GM19455 (cell line): Measurements from ENCODE around the gene CTSA.
A peak's percentile ranks its signal among the peaks of the same experiment; 100 is the strongest.
"Not testable (repeated sequence)": the region's sequence is repeated elsewhere in the genome, so short reads cannot be mapped to it uniquely, and the experiment has no call there.

Experiments used
- ATAC-seq: cut with Tn5 transposase; IDR thresholded peaks from one replicate; pipeline ENCODE4 v1.9.1; 2021; ENCODE audit not compliant: unreplicated experiment

CTSA gene

GRCh38 chr20:45866454-45866853, 24.7 kb upstream of the CTSA start:
- no peak for ATAC-seq

DNA sequence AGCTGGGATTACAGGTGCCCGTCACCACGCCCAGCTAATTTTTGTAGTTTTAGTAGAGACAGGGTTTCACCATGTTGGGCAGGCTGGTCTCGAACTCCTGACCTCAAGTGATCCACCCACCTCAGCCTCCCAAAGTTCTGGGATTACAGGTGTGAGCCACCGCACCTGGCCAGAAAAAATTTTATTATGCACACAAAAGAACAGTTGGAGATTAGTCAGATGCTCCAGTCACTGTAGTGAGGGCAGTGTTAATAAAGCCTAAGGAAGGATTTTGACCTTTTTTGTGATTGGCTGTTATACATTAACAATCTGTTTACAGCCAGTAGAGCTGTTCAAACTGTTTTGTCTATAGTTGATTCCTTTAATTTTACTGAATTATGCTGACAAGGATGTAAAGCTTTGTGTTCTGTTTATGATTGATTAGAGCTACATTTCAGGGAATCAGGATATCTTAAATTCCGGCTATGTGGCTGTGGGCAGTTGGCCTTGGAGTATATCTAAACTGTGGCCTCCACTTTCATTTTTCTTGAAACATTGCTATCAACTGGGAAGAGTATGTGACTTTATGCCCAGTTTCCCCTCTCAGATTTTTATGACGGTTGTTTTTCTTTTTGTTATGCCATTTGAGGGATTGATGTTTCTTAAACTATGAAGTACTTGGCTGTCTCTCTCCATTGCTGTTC, 23.9 kb upstream of the CTSA start:
- ATAC-seq = no peak

DNA sequence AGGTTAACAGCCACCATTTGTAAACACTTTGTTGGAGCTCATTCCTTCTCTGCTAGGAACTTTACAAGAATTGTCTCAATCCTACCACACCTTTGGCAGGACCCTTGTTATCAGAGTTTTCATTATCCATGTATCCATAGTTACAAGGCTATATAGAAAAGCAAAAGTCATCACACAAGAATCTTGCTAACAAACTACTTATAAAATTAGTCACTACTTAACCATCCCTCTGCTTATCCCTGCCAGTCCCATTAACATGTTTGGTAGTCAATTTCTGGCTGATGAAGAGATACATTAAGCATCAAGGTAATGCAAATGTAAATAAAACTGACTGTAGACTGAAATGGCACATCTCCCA, 23.3 kb upstream of the CTSA start:
- no peak for ATAC-seq

- ATAC-seq = no peak
Measured at GRCh38 chr20:45872626-45873025, 18.5 kb upstream of the CTSA start.

- ATAC-seq = no peak
Measured at GRCh38 chr20:45873409-45874103, 17.6 kb upstream of the CTSA start.

GRCh38 chr20:45874104-45874481, 17.0 kb upstream of the CTSA start:
- ATAC-seq = not testable (repeated sequence)

- ATAC-seq = no peak
Measured at GRCh38 chr20:45874576-45874975, 16.6 kb upstream of the CTSA start.

DNA sequence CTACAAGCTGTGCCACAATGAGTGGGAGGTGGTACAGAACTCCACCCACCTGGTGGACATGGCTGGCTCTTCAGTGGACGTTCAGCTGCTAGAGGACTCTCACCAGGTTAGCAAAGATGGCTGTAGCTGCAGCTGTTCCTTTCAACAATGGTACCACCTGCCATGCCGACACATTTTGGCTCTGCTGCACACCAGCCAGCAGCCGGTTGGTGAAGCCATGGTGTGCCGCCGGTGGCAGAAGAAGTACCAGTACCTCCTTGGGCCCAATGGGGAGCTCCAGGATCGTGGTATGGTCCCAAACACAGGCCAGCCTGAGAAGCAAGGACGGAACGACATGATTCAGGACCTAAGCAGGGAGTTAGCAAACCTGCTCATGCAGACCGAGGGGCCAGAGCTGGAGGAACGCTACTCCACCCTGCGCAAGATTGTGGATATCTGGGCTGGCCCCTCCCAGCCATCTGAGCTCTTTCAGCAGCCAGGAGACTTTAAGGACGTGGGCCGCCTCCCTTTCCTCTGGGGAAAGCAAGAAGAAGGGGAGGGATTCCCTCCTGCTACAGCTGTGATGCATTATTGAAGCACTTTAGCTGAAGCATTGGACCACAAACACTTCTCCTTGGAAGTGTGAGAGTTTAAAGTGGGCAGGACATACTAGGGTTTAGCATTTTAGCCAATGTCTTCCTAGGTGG, 12.9 kb upstream of the CTSA start:
- ATAC-seq = no peak

DNA sequence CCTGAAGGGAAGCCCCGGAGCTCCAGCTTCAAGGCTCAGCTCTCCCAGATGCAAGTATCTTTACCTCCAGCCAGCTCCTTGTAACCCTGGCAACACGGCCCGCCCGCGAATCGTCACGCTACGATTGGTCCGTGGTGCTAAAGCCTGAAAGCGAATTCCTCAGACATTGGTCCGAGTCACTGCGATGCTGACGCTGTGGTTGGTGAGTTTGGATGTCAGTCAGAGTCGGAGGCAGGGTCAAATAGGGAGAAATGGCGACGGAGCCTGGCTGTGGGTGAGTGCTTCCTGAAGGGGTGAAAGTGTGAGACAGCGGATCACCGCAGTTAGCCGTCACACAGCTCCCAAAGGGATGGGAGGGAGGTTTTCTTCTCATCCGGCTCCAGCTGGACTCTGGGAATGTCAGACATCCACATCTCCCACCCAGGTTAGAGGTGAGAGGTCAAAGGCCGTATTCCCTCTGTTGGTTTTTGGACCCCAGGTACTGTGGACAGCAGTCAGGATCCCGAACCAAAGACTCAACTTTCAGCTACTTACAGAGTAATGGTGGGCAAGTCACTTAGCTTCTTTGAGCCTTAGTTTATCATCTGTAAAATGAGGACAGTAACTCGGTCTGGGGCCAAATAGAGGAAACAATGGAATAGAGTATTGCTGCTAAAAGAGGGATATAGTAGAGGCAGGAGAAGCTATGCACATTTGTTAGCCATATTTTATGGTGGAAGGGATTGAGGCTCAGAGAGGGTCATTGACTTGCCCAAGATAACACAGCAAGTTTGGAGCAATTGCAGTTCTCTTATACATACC, 9.9 kb upstream of the CTSA start, which contains the start of gene ZSWIM1:
Gene ZSWIM1 (plus strand): TSS at position 240 of the 801 bp plus-strand sequence. CDS start 1,366 bp downstream, outside the sequence.
- ATAC-seq = peak; percentile 96

GRCh38 chr20:45882469-45883099, 8.6 kb upstream of the CTSA start:
- no peak for ATAC-seq

GRCh38 chr20:45883100-45883469, 8.1 kb upstream of the CTSA start:
- ATAC-seq = no peak

- no peak for ATAC-seq
Measured at GRCh38 chr20:45886590-45887345, 4.4 kb upstream of the CTSA start.

GRCh38 chr20:45887346-45887715, 3.8 kb upstream of the CTSA start, which contains the start of gene SPATA25:
TSS of gene SPATA25 (minus strand) at chr20:45887622. CDS start at chr20:45887590, 32 bp downstream.
- ATAC-seq = no peak

DNA sequence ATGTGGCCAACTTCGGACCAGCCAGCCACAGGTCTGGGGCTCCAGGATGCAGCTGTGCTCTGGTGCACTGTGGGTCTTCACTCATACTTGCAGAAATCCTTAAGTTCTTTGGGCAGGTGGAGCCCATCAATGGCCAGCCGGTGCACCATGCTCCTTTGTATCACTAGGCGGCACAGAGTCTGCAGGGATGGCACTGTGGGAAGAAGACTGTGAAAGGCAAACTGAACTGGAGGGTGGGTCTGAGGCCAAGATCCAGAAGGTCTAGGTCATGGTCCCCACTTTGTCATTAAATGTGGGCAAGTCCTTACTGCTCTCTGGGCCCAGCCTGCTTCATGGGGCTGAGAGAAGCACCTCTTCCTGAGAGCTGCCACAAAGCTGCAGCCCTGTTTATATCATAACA, 2.5 kb upstream of the CTSA start:
- ATAC-seq = no peak

- ATAC-seq = no peak
Measured at GRCh38 chr20:45890077-45890984, 804 bp upstream of the CTSA start.

DNA sequence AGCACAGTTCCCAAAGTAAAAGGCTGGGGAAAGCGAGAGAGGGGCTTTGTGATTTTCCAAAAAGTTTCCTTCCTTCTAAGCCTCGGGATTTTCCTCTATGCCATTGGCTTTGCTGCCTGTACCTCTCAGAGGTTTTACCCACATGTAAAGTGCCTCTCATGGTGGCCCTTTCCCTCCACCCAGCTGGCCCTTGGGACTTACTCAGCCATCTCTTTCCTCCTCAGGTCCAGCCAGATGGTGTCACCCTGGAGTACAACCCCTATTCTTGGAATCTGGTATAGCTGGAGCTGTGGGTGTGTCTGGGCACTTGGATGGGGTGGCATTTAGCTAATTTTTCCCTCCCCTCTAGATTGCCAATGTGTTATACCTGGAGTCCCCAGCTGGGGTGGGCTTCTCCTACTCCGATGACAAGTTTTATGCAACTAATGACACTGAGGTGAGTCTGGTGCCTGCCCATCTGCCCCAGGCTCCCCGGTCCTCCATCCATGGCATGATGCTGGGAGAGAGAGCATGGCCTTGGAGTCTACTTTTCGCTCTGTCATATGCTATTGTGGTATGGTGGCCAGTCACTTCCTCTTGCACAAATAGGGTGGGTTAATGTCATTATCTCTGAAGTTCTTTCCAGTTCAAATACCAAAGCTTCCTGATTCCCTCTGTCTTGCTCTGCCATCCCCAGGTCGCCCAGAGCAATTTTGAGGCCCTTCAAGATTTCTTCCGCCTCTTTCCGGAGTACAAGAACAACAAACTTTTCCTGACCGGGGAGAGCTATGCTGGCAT, 1.1 kb downstream of the CTSA start:
- ATAC-seq = no peak

DNA sequence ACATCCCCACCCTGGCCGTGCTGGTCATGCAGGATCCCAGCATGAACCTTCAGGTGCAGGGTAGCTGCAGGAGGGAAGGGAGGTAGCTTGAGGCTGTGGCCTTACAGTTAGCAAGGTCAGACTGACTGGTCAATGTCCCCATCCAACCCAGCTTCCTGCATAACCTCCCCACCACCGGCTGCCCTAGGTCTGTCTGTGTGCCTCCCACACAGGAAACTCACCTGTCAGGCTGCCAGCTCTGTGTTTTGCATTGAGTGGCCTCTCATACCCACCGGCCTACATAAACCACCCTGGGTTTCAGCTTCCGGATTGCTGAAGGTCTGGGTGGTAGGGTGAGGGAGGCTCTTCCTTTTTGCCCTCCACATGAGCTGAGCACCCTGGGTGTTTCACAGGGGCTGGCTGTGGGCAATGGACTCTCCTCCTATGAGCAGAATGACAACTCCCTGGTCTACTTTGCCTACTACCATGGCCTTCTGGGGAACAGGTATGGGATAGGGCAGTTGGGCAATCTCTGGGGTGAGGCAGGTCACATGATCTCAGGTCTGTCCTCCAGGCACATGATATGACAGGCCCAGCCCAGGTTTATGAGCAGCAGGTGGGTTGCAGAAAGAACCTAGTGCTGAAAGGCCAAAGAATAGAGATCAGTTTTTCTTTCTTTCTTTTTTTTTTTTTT, 1.8 kb downstream of the CTSA start:
- ATAC-seq = no peak

DNA sequence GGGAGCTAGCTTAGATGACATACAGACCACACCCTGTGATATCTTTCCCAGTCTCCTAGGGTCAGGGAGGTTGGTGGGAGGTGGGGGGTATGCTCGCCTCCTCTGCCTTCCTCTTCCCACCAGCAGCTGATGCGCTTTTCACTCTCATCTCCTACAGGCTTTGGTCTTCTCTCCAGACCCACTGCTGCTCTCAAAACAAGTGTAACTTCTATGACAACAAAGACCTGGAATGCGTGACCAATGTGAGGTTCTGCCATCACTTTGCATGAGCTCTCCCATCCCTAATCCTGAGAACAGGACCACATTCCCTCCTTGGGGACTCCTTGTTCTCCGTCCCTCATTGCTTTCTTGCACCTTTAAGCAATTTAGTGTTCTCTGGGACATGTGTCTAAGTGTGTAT, 2.7 kb downstream of the CTSA start:
- ATAC-seq = no peak
